Stimulated activated naive CD8-positive, alpha-beta T cell treated with anti-CD3 and anti-CD28 coated beads, Interleukin-15, Interleukin-2, amounts not matched to agents 100 ng/mL and 50 ng/mL, for 24 hours (primary cell): ENCODE results near the gene PPP6R2.

Source experiments
- H3K27ac Mint-ChIP-seq: one replicate; pipeline ENCODE4 v1.8.0; 2021; ENCODE audit warnings: mild to moderate bottlenecking, mixed read lengths
- H3K27me3 Mint-ChIP-seq: one replicate; pipeline ENCODE4 v1.8.0; 2021; ENCODE audit warnings: mixed read lengths
- H3K36me3 Mint-ChIP-seq: one replicate; pipeline ENCODE4 v1.8.0; 2021; ENCODE audit warnings: low read depth, mixed read lengths
- H3K4me1 Mint-ChIP-seq: one replicate; pipeline ENCODE4 v1.8.0; 2021; ENCODE audit warnings: low read depth, mixed read lengths
- H3K4me3 Mint-ChIP-seq: one replicate; pipeline ENCODE4 v1.8.0; 2021; ENCODE audit warnings: mild to moderate bottlenecking, mixed read lengths
- H3K9me3 Mint-ChIP-seq: one replicate; pipeline ENCODE4 v1.8.0; 2021; ENCODE audit warnings: mixed read lengths

The PPP6R2 gene

DNA sequence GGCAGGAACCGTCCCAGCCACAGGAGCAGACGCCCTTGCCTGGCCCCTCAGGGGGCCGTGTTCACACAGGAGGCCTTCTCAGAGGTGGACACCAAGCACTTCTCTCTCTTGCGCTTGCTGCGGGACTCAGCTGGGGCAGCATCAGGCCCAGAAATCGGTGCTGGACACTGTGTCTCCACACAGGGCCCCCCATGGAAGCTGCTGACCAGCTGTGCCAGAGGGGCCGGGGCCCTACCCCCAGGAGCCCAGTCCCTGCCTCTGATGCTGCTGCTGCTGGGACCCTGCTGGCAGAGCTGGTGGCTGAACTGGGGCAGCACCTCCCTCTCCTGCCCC is 39.6 kb upstream of the PPP6R2 start:
- Mint-ChIP-seq H3K4me1 (peaks cover 12% of the 10 kb centered on the region), H3K27ac (no peak overlapping the region), H3K4me3 (no peak overlapping the region), H3K36me3 (no peaks in the 10 kb centered on the region), H3K27me3 (peaks cover 7% of the 10 kb centered on the region), H3K9me3 (no peaks in the 10 kb centered on the region)

DNA sequence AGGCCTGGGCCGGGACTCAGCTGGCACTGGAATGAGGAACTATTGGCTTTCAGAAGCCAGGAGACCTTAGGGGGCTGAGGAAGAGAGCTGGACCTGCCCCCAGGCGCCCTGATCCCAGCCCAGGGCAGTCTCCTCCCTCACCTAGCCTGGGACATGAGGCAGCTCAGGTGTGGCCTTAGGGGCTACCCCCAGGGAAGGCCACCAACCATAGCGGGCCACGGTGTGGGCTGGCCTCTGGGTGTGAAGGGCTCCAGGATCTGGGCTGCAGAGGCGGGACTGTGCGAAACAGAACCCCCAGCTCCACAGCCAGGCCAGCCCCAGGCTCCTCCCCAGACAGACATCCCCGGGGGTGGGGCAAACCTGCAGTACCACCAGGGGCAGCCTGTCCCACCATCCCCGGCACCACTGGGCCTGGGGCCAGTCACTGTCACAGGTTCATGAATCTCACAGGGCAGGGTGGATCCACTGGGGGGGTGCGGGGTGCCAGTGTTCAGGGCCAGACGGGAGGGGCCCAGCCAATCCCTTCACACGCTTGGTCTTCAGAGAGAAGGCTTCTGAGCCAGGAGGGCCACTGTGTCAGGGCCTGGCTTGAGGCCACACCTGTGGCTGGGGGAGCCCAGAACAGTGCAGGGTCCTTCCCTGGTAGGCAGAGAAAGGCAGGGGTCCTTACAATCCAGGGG is 39.1 kb upstream of the PPP6R2 start:
- Mint-ChIP-seq H3K9me3 (no peaks in the 10 kb centered on the region), H3K4me1 (peaks cover 16% of the 10 kb centered on the region), H3K27ac (no peak overlapping the region), H3K36me3 (no peaks in the 10 kb centered on the region), H3K27me3 (peaks cover 7% of the 10 kb centered on the region), H3K4me3 (no peak overlapping the region)

DNA sequence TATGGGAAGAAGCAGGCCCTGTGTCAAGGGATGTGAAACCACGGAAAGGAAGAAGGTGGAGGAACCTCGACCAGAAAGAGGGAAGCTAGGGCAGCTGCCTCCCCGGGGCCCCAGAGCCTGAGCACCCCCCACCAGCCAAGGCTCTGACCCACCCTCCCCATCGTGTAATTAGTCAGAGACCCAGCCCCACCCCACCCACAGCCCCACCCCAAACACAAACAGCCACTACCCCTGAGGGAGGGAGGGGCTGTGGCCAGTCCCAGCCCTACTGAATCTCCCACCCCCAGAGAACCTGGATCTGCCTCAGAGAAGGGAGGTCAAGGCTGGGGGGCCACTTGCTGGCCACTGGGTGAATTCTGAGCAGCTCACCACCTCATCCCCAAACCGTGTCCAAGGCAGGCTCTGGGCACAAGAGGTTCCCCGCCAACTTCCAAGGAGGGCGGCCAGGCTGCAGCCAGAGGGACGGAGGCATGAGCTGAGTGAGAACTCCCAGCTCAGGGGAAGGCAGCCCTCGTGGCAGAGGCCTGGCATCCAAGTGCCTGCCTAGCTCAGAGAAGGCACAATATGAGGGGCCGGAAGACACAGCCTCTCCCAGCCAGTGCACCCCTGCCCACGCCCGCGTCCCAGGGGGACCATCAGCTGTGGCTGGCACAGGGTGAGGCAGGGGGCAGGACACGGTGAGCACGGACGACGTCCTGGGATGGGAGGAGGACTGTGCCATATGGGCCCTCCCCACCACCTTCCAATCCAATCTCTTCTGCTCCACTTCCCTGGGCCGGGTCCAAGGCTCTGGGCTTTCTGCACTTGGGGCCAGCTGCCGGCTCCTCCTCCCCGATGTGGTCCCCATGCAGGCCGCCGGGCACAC is 38.4 kb upstream of the PPP6R2 start:
- Mint-ChIP-seq H3K4me1 (peaks cover 16% of the 10 kb centered on the region), H3K36me3 (no peaks in the 10 kb centered on the region), H3K27me3 (peaks cover 7% of the 10 kb centered on the region), H3K4me3 (no peak overlapping the region), H3K9me3 (no peaks in the 10 kb centered on the region), H3K27ac (no peak overlapping the region)

DNA sequence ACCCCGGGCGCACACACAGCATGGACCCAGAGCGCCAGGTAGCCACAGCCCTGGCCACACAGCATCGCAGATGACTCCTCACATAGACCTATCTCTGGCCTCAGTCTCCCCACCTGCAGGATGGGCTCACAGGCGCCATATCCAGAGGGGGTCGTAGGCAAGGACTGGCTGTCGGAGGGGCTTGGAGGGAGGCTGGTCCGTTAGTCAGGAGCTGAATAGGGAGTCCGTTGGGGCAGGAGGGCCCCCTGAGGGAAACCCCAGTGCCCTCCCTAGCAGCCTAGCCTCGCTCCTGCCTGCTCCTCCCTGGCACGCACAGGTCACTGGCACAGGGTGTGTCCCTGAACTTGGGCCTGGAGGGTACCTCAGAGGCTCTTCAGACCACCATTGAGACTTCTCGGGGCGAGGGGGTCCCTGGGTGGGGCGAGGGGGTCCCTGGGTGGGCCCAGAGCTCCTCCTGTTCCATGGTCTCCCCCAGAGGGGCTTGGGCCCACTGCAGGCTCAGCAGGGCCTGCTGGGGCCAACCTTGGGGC is 37.7 kb upstream of the PPP6R2 start:
- peaks cover 16% of the 10 kb centered on the region for H3K4me1 Mint-ChIP-seq
- no peak overlapping the region for H3K4me3 Mint-ChIP-seq
- no peak overlapping the region for H3K27ac Mint-ChIP-seq
- H3K27me3 Mint-ChIP-seq: peaks cover 7% of the 10 kb centered on the region
- H3K9me3 Mint-ChIP-seq: no peaks in the 10 kb centered on the region
- no peaks in the 10 kb centered on the region for H3K36me3 Mint-ChIP-seq

DNA sequence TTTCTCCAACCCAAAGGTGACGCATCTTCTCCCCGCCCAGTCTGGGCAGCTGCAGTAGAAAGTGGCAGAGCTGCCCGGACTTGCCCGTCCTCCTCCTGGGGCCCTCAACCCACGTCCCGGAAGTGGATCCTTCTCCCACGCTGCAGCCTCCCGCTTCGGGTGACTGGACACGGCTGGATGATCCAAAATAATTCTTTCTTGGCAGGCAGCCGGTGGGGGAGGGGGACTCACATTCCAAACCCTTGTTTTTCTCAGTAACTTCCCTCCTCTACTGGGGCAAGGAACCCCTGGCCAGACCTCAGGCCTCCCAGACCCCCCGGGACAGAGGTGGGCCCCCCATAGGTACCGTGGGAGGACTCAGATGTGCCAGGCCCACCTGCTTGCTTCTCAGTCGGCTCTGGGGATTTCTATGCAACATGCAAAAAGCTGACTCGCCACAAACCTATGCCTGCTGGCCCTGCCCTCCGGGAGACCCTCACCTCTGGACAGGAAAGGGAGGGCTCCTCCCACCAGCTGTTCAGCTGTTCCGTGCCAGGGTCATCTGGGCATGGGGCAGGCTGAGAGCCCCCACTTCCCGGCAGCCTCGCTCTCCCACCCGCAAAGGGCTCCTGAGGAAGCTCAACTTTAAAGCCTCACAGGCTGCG is 37.1 kb upstream of the PPP6R2 start:
- H3K4me3 Mint-ChIP-seq: peak overlapping the region; percentile 68
- H3K27me3 Mint-ChIP-seq: peaks cover 7% of the 10 kb centered on the region
- peaks cover 16% of the 10 kb centered on the region for H3K4me1 Mint-ChIP-seq
- H3K36me3 Mint-ChIP-seq: no peaks in the 10 kb centered on the region
- no peak overlapping the region for H3K27ac Mint-ChIP-seq
- H3K9me3 Mint-ChIP-seq: no peaks in the 10 kb centered on the region

DNA sequence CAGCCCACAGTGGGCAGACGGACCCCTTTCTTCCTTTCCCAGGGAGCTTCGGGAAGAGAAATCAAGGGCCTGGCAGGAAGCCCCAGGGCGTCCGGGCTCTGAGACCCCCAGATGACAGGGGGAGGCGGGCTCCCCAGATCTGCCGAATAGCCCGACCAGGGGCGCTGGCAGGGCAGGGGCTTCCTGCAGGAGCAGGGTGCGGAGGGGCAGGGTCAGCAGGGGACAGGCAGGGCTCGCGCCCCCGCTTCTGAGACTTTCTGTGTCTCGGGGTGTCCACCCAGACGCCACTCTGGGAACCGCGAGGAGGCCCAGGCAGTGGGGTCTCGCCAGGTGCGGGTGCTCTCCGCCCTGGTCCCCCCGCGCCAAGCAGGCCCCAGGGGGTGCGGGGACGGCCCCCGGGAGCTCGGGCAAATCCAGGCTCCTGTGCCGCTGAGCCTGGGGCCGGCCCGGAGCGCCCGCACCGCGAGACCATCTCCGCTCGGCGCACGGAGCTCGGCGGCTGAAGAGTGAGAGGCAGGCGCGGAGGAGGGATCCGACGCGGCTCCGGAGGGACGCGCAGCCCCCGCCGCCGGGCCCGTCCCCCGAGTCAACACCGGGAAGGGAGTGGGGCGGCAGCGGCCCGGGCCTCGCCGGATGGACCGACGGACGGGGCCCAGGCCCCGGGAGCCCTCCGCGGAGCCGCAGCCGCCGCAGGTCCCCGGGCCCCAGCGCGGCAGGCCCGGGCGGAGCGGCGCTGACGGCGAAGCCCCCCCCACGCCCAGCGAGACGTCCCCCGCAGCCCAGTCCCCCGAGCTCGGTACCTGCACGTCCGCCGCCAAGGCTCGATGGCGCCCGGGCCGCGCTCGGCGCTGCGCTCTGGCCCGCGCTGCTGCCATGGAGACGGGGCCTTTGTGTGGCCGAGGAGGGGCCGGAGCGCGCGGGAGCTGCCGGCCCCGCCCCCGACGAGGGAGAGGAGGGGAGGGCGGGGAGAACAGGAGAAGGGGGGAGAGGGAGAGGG is 36.1 kb upstream of the PPP6R2 start, which contains the start of gene PLXNB2:
PLXNB2 (minus strand) TSS at position 894 of the 997 bp plus-strand sequence. CDS start 17,062 bp downstream, outside the sequence.
- Mint-ChIP-seq H3K4me1 (peaks cover 16% of the 10 kb centered on the region), H3K27ac (no peak within 1 kb of the TSS), H3K9me3 (no peaks in the 10 kb centered on the region), H3K36me3 (no peaks in the 10 kb centered on the region), H3K4me3 (no peak within 1 kb of the TSS), H3K27me3 (peaks cover 7% of the 10 kb centered on the region)

DNA sequence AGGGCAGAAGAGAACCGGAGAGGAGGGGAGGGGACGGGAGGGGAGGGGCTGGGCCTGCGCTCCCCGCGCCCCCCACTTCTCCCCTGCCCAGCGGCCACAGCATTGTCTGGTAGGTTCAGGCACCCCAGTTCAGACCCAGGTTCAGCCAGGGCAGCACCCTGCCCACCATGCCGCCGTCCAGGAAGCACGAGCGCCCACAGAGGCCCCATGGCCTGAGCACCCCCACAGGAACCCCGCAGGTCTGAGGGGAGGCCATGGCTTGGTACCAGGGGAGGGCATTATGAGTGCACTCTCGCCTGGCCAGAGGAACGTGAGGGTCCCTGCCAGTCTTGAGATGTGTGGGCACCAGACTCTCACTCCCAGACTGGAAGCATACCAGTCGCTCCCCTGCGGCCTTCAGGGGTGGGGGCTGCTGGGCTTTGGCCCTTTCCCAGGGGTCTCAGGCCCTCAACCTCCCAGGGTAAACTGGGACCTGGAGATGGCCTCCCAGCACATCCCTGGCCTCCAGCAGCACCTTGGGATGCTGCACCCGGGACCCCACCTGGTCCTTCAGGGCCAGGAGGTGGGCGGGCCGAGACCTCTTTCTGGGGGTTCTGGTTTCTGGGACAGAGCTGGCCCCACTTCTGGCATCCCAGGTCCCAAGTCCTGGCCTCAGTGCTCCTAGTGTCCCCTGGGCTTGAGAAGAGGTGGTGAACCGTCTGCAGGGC is 35.1 kb upstream of the PPP6R2 start:
- no peak overlapping the region for H3K27ac Mint-ChIP-seq
- no peaks in the 10 kb centered on the region for H3K36me3 Mint-ChIP-seq
- H3K4me1 Mint-ChIP-seq: peaks cover 16% of the 10 kb centered on the region
- H3K9me3 Mint-ChIP-seq: no peaks in the 10 kb centered on the region
- peaks cover 7% of the 10 kb centered on the region for H3K27me3 Mint-ChIP-seq
- no peak overlapping the region for H3K4me3 Mint-ChIP-seq

DNA sequence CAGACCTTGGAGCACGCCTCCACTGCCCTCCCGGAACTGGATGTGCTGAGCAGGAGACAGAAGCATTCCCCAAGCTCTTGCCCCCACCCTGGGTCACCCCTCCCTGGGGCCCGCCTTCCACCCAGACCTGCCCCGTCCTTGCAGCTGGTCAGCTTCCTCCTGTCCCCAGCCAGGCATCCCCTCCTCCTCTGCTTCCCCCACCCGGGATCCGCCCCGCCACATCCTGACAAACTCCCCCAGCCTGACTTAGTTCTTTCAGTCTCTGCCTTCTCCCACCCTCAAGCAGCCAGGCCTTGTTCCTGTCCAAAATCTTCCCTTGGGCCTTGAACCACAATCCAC is 34.6 kb upstream of the PPP6R2 start:
- H3K4me1 Mint-ChIP-seq: peaks cover 16% of the 10 kb centered on the region
- no peaks in the 10 kb centered on the region for H3K36me3 Mint-ChIP-seq
- peaks cover 7% of the 10 kb centered on the region for H3K27me3 Mint-ChIP-seq
- no peak overlapping the region for H3K27ac Mint-ChIP-seq
- no peaks in the 10 kb centered on the region for H3K9me3 Mint-ChIP-seq
- no peak overlapping the region for H3K4me3 Mint-ChIP-seq

DNA sequence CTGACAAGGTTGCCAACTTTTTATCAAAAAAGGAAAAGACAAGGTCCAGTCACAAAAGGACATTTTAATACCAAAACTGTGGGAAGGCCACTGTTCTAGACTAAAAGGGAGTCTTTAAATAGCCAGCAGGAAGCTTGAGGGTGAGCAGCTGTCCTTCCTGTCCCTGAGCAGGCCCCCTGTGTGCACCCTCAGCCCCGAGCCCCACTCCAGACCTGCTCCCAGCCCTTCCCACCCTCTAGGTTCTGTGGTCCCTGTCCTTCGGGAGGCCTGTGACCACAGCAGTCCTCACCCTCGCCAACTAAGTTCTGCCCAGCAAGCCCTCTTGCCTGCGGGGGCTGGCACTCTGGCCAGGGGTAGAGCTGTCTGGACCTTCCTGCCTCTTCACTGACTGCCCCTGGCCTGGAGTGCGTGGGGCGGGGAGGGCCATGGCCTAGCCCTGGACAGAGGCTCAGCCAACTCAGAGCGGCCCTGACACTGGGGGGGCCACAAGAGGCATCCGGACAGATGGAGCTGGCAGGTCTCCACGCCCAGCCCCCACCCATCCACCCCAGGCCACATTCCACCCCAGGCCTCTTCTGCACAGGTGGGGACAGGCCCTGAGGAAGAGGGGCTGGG is 34.0 kb upstream of the PPP6R2 start:
- no peak overlapping the region for H3K27ac Mint-ChIP-seq
- H3K4me3 Mint-ChIP-seq: no peak overlapping the region
- H3K9me3 Mint-ChIP-seq: no peaks in the 10 kb centered on the region
- peaks cover 20% of the 10 kb centered on the region for H3K4me1 Mint-ChIP-seq
- peaks cover 7% of the 10 kb centered on the region for H3K27me3 Mint-ChIP-seq
- H3K36me3 Mint-ChIP-seq: no peaks in the 10 kb centered on the region

DNA sequence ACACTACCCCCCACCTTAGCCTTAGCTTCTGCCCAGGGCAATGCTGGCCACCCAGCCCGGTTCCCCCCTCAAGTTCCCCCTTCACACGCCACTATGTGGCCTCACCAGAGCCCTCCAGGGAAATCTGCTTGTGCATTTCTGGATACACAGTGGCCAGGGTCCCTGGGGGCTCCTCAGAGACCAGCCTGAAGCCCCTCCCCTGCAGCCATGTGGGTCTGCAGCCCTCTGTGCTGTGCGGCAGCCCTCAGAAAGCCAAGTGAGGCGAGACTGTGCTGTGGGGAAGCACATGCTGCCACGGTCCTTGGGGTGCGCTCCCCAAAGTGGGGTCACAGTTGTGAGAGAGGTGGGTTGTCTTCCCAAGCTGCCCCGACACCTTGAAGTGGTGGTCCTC is 33.5 kb upstream of the PPP6R2 start:
- no peak overlapping the region for H3K27ac Mint-ChIP-seq

DNA sequence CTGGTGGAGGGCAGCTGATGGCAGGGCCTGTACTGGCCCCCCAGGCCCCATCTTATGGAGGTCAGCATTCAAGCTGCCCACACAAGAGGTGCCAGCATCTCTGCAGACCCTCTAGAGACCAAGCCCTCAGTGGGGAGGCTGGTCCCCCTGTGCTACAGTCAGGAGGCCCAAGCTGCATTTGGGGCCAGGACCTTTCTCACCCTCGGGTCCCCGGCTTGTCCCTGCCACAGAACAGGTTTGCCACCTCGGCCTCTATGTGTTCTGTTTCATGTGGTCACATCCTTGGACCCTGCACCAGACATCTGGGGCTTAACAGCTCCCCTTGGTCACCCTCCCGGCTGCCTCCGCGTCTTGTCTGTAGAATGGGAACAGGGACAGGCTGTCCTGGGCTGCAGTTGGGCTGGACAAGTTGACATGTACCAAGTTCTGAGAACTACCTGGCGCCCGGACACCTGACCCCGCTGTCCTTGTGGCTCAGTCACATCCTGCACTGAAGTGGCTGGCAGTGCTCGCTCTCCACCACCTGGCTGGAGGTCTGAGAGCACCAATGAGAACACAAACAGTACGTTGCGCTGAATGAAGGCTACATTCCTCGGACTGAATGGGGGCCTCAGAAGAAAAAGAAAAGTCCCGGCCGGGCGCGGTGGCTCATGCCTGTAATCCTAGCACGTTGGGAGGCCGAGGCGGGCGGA is 33.0 kb upstream of the PPP6R2 start:
- Mint-ChIP-seq H3K4me3 (no peak overlapping the region), H3K36me3 (no peaks in the 10 kb centered on the region), H3K27me3 (peaks cover 7% of the 10 kb centered on the region), H3K27ac (no peak overlapping the region), H3K4me1 (peaks cover 25% of the 10 kb centered on the region), H3K9me3 (no peaks in the 10 kb centered on the region)

More for the DNA sequence above, 33.5 kb upstream of the PPP6R2 start:
- Mint-ChIP-seq H3K9me3 (no peaks in the 10 kb centered on the region), H3K4me1 (peaks cover 21% of the 10 kb centered on the region), H3K36me3 (no peaks in the 10 kb centered on the region), H3K4me3 (no peak overlapping the region), H3K27me3 (peaks cover 7% of the 10 kb centered on the region)

DNA sequence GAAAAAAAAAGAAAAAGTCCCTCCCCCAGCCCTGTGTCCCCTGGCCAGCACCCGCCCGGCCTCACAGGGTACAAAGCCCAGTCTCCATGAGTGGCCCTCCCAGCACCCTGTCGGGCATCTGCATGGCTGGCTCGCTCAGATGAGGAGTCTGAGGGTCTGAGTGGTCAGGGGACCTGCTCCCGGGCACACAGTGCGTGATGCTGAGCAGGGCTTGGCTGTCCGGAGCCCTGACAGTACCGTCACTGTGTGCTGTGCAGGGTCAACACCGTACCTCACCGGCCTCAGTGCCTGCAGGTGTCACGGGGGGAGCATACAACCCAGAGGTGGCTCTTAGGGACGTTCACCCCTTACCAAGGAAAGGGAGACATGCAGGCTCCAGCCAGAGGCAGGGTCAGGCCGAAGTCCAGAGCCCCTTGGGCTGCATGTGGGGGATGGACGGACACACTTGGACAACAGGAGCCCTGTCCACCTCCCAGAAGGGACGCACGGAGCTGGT is 32.1 kb upstream of the PPP6R2 start:
- no peaks in the 10 kb centered on the region for H3K9me3 Mint-ChIP-seq
- H3K4me1 Mint-ChIP-seq: peaks cover 27% of the 10 kb centered on the region
- H3K36me3 Mint-ChIP-seq: no peaks in the 10 kb centered on the region
- H3K27me3 Mint-ChIP-seq: peaks cover 4% of the 10 kb centered on the region
- no peak overlapping the region for H3K4me3 Mint-ChIP-seq
- no peak overlapping the region for H3K27ac Mint-ChIP-seq
